Stimulated activated naive CD8-positive, alpha-beta T cell treated with anti-CD3 and anti-CD28 coated beads, Interleukin-15, Interleukin-2, amounts not matched to agents 100 ng/mL and 50 ng/mL, for 24 hours (primary cell): ENCODE data around the gene SPTBN5.

Experiments used
- H3K27ac Mint-ChIP-seq: one replicate; pipeline ENCODE4 v1.8.0; 2021; ENCODE audit warnings: mild to moderate bottlenecking, mixed read lengths
- H3K27me3 Mint-ChIP-seq: one replicate; pipeline ENCODE4 v1.8.0; 2021; ENCODE audit warnings: mixed read lengths
- H3K36me3 Mint-ChIP-seq: one replicate; pipeline ENCODE4 v1.8.0; 2021; ENCODE audit warnings: low read depth, mixed read lengths
- H3K4me1 Mint-ChIP-seq: one replicate; pipeline ENCODE4 v1.8.0; 2021; ENCODE audit warnings: low read depth, mixed read lengths
- H3K4me3 Mint-ChIP-seq: one replicate; pipeline ENCODE4 v1.8.0; 2021; ENCODE audit warnings: mild to moderate bottlenecking, mixed read lengths
- H3K9me3 Mint-ChIP-seq: one replicate; pipeline ENCODE4 v1.8.0; 2021; ENCODE audit warnings: mixed read lengths

Gene SPTBN5

GRCh38 chr15:41918506-41919126 is 24.8 kb upstream of the SPTBN5 start:
- H3K36me3 Mint-ChIP-seq = peaks cover 47% of the 10 kb centered on the region
- peaks cover 15% of the 10 kb centered on the region for H3K4me1 Mint-ChIP-seq
- H3K27ac Mint-ChIP-seq = no peak overlapping the region
- no peak overlapping the region for H3K4me3 Mint-ChIP-seq
- no peaks in the 10 kb centered on the region for H3K9me3 Mint-ChIP-seq
- H3K27me3 Mint-ChIP-seq = no peaks in the 10 kb centered on the region

- Mint-ChIP-seq H3K4me1 (peaks cover 15% of the 10 kb centered on the region), H3K4me3 (no peak overlapping the region), H3K27ac (no peak overlapping the region), H3K36me3 (peaks cover 47% of the 10 kb centered on the region), H3K27me3 (no peaks in the 10 kb centered on the region), H3K9me3 (no peaks in the 10 kb centered on the region)
Observed at GRCh38 chr15:41917767-41918430, 24.0 kb upstream of the SPTBN5 start.

- Mint-ChIP-seq H3K27ac (no peak overlapping the region), H3K36me3 (peaks cover 36% of the 10 kb centered on the region), H3K9me3 (no peaks in the 10 kb centered on the region), H3K27me3 (no peaks in the 10 kb centered on the region), H3K4me3 (no peak overlapping the region), H3K4me1 (peaks cover 15% of the 10 kb centered on the region)
Observed at GRCh38 chr15:41915255-41915994, 21.6 kb upstream of the SPTBN5 start.

- no peaks in the 10 kb centered on the region for H3K9me3 Mint-ChIP-seq
- H3K4me1 Mint-ChIP-seq = peaks cover 15% of the 10 kb centered on the region
Observed at GRCh38 chr15:41914411-41914810, 20.6 kb upstream of the SPTBN5 start.

GRCh38 chr15:41913256-41913655 is 19.4 kb upstream of the SPTBN5 start:
- Mint-ChIP-seq H3K9me3 (no peaks in the 10 kb centered on the region), H3K4me3 (no peak overlapping the region), H3K36me3 (peaks cover 43% of the 10 kb centered on the region), H3K27ac (no peak overlapping the region), H3K27me3 (no peaks in the 10 kb centered on the region), H3K4me1 (peaks cover 15% of the 10 kb centered on the region)

More at GRCh38 chr15:41914411-41914810, 20.6 kb upstream of the SPTBN5 start:
- Mint-ChIP-seq H3K27ac (no peak overlapping the region), H3K36me3 (peaks cover 38% of the 10 kb centered on the region), H3K27me3 (no peaks in the 10 kb centered on the region), H3K4me3 (no peak overlapping the region)

- no peak overlapping the region for H3K27ac Mint-ChIP-seq
- no peak overlapping the region for H3K4me3 Mint-ChIP-seq
- peaks cover 44% of the 10 kb centered on the region for H3K36me3 Mint-ChIP-seq
- peaks cover 15% of the 10 kb centered on the region for H3K4me1 Mint-ChIP-seq
- no peaks in the 10 kb centered on the region for H3K27me3 Mint-ChIP-seq
- no peaks in the 10 kb centered on the region for H3K9me3 Mint-ChIP-seq
Observed at GRCh38 chr15:41911691-41912345, 18.0 kb upstream of the SPTBN5 start.

GRCh38 chr15:41908736-41909461 is 15.0 kb upstream of the SPTBN5 start:
- Mint-ChIP-seq H3K36me3 (peaks cover 48% of the 10 kb centered on the region), H3K4me3 (no peak overlapping the region), H3K9me3 (no peaks in the 10 kb centered on the region), H3K27me3 (no peaks in the 10 kb centered on the region), H3K27ac (no peak overlapping the region), H3K4me1 (peaks cover 8% of the 10 kb centered on the region)

GRCh38 chr15:41907141-41907540 is 13.3 kb upstream of the SPTBN5 start:
- Mint-ChIP-seq H3K4me1 (peaks cover 8% of the 10 kb centered on the region), H3K27me3 (no peaks in the 10 kb centered on the region), H3K9me3 (no peaks in the 10 kb centered on the region), H3K36me3 (peaks cover 43% of the 10 kb centered on the region), H3K4me3 (no peak overlapping the region), H3K27ac (no peak overlapping the region)

- H3K4me1 Mint-ChIP-seq = peaks cover 8% of the 10 kb centered on the region
- peaks cover 43% of the 10 kb centered on the region for H3K36me3 Mint-ChIP-seq
- H3K27ac Mint-ChIP-seq = no peak overlapping the region
- no peak overlapping the region for H3K4me3 Mint-ChIP-seq
- no peaks in the 10 kb centered on the region for H3K9me3 Mint-ChIP-seq
- H3K27me3 Mint-ChIP-seq = no peaks in the 10 kb centered on the region
Observed at GRCh38 chr15:41906608-41907007, 12.8 kb upstream of the SPTBN5 start.

- Mint-ChIP-seq H3K27me3 (no peaks in the 10 kb centered on the region), H3K27ac (no peak overlapping the region), H3K36me3 (peaks cover 49% of the 10 kb centered on the region), H3K4me3 (no peak overlapping the region), H3K9me3 (no peaks in the 10 kb centered on the region), H3K4me1 (peaks cover 8% of the 10 kb centered on the region)
Observed at GRCh38 chr15:41905036-41905793, 11.4 kb upstream of the SPTBN5 start.

- H3K4me1 Mint-ChIP-seq = peaks cover 8% of the 10 kb centered on the region
- no peaks in the 10 kb centered on the region for H3K27me3 Mint-ChIP-seq
- peaks cover 45% of the 10 kb centered on the region for H3K36me3 Mint-ChIP-seq
- H3K27ac Mint-ChIP-seq = peak overlapping the region; percentile 58
- no peak overlapping the region for H3K4me3 Mint-ChIP-seq
- no peaks in the 10 kb centered on the region for H3K9me3 Mint-ChIP-seq
Observed at GRCh38 chr15:41904541-41905005, 10.7 kb upstream of the SPTBN5 start.

GRCh38 chr15:41903782-41904181 is 9.9 kb upstream of the SPTBN5 start:
- peaks cover 41% of the 10 kb centered on the region for H3K36me3 Mint-ChIP-seq
- no peak overlapping the region for H3K27ac Mint-ChIP-seq
- H3K27me3 Mint-ChIP-seq = no peaks in the 10 kb centered on the region
- H3K4me3 Mint-ChIP-seq = no peak overlapping the region
- peaks cover 8% of the 10 kb centered on the region for H3K4me1 Mint-ChIP-seq
- H3K9me3 Mint-ChIP-seq = no peaks in the 10 kb centered on the region

GRCh38 chr15:41901431-41901830 is 7.6 kb upstream of the SPTBN5 start:
- no peaks in the 10 kb centered on the region for H3K27me3 Mint-ChIP-seq
- no peaks in the 10 kb centered on the region for H3K9me3 Mint-ChIP-seq
- H3K4me3 Mint-ChIP-seq = no peak overlapping the region
- peaks cover 8% of the 10 kb centered on the region for H3K4me1 Mint-ChIP-seq
- H3K36me3 Mint-ChIP-seq = peaks cover 30% of the 10 kb centered on the region
- H3K27ac Mint-ChIP-seq = no peak overlapping the region
